Ecto neural progenitor cell (in vitro differentiated cells): ENCODE measurements around the gene LNPK.
"Not testable (repeated sequence)": the region's sequence is repeated elsewhere in the genome, so short reads cannot be mapped to it uniquely, and the experiment has no call there.

Experiments used
- DNase-seq: peaks from one replicate; pipeline ENCODE4 v3.0.0-alpha.2; 2018; ENCODE audit warnings: low spot score

LNPK gene, protein sequence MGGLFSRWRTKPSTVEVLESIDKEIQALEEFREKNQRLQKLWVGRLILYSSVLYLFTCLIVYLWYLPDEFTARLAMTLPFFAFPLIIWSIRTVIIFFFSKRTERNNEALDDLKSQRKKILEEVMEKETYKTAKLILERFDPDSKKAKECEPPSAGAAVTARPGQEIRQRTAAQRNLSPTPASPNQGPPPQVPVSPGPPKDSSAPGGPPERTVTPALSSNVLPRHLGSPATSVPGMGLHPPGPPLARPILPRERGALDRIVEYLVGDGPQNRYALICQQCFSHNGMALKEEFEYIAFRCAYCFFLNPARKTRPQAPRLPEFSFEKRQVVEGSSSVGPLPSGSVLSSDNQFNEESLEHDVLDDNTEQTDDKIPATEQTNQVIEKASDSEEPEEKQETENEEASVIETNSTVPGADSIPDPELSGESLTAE

DNA sequence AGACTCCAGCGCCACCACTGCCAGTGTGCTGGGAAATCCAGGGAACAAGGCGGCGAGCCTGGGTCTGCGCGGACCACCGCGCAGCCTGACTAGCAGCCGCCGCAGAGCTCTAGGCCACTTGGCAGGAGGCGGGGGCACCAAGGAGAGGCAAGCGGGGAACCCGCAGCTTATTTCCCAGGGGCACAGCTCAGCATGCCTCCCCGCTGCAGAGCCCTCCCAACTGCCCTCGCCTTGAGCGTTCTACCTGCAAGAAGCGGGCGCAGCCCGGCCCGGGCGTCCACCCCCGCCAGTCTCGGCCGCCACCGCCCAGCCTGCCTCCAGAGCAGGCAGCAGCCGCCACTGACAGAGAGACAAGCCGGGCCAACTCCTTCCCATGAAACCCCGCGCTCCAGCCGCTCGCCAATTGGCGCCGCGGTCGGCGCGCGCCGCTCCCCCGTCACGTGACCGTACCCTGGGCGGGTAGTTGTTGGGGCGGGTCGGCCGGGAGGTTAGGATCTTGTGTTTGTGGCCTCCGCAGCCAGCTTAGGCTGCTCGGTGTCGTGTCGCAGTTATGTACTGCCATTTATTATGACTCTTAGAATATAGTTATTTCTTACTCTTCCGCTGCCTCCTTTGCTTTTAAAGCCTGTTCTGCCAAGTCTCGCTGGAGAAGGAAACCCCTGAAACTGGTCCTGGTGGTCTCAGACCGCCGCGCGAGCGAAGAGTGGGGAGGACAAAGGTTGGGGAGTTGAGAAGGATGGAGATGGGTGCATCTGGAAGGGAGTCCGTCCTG lies at the start of gene LNPK:
TSS of gene LNPK (minus strand) at position 352 of the 772 bp plus-strand sequence. CDS start 6,683 bp downstream, outside the sequence.
- peak; percentile 97 for DNase-seq

DNA sequence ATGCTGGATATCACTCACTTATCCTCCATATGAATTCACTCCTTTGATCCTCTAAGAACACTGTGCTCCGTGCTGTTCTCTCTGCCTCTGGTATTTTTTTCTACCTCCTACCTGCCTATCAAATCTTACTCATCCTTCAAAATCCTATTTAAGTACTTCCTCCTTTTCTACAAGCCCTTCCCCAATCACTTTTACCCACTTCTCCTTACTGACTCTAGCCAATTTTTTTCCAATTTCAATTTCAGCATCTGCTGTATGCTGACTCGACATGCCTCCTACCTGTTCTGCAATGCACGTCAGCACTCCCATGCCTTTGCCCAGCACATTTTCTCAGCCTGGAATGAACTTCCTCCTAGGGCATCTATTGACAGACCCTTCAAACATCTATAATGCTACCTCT lies 37.3 kb upstream of the LNPK start:
- no peak for DNase-seq

DNA sequence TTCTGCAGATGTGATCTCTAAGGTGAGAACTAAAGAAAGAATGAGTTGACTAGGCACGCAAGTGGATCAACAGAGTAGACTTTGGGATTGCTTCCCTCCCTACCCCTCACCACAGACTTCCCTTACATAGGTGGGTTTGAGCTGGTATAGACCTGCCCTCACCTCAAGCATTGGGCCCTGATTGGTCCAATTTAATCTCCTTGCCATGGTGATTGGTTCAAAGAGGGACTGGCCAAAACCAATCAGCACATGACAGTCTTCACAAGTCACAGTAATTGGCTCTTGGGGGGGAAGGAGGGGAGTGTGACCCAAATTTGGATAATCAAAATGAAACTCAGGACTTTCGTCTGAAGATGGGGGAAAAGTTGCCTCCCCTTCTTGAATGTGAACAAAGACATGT lies 36.6 kb upstream of the LNPK start:
- DNase-seq, result no peak

DNA sequence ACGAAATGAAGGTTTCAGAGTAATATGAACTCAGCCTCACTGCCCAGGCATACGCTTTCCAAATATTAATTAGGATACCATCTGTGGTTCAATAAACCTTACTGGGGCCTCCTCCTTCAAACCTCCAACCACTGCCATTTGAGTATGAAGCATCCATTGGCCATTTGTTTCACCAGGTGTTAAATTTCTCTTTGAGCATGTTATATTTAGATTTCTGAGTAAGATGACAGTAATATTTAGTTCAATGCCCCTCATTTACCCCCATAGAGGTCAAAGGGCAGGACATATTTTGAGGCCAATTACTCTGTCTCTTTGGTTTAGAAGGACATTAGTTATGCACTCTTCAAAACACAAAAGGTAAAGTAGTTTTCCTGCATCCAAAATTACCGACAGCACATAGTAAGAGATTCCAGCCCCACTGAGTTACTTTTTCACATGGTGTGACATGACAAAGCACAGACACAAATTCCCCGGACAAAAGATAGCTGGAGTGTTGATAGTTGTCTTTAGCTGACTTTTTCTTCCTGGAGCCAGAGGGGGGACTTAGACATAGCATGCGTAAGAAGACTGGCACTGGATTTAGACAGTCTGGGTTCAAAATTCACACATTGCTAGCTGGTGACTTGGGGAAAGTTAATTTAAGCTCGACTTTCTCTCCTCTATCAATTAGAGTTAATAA lies 33.1 kb upstream of the LNPK start:
- DNase-seq, result no peak

DNA sequence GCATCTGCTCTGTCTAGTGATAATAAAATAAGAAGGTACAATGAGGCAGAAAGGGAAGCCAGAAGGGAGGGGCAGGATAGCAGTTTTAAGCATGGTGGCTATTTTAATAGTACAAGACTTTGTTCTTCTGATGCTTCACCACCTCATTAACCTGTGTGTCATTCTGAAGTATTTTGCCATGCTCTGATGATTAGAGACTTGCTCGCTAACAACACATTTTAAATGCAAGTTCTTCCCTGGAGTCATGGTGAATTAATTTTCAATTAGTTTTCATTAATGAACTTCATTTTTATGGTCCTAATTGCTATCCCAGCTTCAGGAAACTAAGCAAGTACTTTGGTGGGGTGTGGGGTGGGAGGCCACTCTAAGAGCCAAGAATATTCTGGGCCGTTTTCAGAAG lies 25.7 kb upstream of the LNPK start:
- no peak for DNase-seq

DNA sequence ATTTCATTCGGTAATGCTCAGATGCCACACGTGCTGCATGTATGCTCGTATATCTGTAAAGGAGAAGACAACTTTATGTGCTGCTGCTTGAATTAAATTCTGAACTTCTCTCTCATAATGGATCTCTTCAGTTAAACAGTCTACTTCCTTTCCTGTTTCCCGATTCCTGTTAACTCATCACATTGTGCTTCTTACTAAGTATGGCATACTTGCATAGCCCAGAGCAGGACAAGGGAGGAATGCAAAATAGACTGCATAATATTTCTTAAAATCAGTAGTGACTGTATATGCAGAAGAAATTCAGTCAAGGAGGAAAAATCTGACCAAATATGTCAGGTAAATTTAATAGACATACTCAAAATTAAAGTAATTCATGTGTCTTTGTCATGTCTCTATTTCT lies 23.9 kb upstream of the LNPK start:
- DNase-seq, result no peak

DNA sequence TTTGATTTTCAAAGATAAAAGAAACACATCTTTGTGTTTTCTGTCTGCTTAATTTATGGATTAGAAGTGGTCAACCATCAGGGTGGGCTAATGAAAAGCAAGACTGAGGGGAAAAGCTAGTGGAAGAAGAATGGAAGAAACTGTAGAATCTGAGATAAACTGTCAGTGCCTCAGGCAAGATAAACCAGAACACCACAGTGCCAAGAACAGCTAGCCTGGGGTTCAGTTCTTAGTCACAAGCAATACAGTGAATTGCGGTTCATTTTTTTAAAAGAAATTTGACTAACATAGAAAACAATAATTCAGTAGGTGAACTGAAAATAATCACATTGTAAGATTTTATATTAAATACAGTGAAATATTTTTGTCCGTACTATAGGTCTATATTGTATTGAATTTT lies 22.0 kb upstream of the LNPK start:
- DNase-seq, result no peak

DNA sequence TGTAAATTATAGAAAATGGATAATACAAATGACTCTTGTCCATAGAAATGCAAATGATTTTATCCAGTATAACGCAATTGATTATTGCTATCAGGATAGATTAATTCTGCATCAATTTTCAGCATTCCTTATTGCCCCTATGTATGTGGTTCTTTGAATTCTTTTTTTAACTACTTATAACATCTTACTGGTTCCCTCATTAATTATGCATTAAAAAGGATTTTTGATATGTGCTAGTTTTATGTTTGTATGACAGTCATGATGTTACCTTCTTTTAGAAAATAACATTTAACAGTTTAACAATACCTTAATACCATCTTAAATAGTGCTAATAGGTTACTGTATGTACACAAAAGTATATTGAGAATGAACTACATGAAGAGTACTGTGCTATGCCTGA lies 20.0 kb upstream of the LNPK start:
- no peak for DNase-seq

DNA sequence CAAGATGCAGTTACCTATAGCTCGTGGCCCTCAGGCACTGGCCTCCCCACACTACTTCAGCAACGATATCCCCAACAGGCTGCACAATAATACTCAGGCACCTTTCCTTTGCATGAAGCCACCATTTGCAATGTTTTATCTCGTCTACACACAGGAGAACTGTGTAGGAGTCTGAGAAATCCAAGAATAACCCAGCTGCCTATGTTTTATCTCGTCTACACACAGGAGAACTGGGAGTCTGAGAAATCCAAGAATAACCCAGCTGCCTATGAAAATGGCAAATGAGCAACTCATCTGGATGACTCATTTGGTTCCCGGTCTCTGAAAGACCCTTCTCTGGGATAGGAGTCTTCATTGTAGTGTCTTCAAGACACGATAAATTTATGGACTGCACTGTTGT lies 18.3 kb upstream of the LNPK start:
- no peak for DNase-seq

DNA sequence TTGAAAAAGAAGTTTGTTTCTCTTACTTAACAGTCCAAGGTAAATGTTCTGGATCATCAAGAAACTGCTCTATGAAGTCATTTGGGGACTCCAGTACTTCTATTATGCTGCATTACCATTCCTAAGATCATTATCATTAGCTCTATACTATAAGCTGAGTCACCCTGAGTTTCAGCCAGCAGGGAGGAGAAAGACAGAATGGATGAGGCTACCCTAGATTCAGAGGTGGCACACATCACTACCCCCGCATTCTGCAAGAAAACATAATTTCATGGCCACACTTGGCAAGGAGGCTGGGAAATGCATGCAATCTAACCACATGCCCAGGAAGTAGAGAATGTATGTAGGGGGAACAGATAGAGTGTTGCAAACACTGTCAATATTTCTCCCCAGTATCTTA lies 16.6 kb upstream of the LNPK start:
- no peak for DNase-seq

DNA sequence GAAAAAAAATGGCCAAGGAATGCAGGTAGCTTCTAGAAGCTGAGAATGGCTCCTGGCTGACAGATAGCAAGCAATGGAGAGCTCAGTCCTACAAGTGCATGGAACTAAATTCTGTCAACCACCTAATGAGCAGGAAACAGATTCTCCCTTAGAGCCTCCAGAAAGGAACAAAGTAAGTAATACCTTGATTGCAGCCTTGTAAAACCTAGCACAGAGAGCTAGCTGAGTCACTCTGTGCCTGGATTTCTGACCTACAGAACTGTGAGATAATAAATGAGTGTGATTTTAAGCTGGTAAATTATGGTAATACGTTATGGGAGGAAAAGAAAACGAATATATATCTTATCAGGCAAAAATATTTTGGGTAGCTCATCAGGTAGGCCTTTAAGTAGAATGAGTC lies 7.4 kb upstream of the LNPK start:
- DNase-seq, result no peak

DNA sequence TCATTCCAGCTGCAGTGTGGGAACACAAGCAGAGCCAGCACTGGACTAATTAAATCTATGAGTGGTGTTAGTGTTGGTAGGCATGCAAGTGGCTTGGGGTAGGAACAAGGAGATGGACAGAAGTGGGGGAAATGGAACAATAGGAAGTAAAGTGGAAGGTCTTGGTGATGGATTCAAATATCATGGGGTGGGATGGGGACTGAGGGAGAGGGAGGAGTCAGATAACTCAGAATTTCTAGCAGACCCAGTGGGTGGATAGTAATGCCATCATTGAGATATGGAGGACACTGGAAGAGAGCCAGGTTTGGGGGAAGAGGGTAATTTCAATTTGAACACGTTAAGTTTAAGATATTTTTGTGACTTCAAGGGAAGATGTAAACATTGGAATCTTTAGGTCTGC lies 2.9 kb upstream of the LNPK start:
- no peak for DNase-seq

DNA sequence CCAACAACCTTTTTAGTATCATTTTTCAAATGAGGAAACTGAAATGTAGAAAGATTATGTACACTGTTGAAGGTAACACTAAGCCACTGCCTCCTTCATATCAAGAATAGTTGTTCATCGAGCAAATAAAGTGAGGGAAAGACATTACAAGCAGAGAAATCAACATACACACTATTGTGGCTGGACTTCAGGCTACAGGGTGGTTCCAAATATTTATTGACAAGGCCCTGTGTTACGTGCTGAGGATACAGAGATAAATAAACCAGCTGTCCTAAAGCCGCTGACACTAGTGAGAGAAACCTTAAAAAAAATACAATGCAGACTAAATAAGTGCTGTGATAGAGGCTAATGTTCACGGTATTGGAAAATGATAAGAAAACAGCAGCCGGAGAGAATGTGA lies 1.9 kb upstream of the LNPK start:
- no peak for DNase-seq

DNA sequence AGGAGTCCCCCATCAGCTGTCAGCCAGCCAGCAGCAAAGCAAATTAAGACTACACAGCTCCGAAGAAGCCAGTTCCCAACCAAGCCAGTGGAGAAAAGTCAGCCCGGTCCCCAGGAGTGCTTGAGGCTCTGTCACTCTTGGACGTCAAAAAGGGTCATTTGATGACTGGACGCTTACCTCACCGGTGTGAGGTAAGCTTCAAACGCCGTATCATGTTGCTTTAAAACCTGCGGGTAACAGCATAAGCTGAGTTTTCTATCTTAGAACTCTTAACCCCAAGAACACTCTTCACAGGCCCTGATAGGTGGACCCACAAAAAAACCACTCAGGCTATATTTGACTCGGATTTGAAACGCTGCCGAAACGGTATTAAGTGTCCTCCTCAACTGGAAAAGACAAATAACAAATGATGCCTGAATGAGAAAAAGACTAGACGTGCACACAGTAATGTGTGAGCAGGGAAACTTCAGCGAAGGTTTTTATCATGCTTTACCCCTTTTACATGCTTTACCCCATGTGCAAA lies 682 bp upstream of the LNPK start:
- no peak for DNase-seq

DNA sequence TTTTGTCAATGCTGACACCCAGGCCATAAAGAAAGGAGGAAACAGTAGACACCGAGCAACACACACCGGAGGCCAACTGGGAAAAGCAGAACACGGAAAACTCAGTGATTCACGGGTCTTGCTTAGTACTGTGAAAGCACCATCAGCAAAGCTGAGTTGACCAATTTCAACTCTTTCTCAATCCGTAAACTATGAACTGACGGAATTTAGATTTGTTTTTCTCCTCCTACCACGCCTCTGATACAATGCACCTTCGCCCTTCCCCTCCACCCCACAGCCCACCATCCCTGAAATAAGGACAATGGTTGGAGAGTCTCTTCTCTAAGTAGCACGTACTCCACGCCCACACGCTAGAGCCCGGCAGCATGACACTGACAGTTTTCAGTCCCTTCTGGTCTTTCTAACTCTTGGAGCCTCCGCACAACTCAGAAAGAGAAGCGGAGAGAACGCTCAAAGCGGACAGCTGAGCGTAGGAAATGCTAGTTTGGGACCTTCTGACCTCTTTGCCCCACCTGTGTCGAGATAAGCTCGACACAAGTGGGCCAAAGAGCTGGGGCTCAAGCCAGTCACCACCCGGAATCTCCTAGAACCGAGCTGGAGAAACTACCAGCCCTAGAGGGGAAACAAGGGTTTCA lies 669 bp downstream of the LNPK start:
- DNase-seq, result peak; percentile 62

DNA sequence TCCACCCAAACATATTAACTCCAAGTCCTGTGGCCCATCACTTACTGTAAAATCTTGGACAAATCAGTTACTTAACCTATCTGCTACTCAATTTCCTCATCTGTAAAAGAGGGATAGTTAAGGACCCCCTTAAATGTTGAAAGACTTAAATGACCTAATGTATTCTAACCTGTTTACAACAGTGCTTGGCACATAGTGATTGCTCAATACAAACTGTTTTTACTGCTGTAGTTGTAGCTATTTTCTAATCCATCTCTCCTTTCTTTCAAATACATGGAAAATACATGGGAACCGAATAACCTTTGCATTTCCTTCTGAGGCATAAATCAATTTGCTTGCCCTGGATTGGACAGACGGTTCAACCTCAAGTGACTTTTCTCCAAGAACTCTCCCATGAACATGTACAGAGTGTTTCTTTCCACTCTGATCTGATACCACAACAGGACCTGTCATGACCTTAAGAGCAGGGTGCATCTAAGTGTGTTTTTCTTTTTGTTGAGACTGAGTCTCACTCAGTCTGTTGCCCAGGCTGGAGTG lies 2.7 kb downstream of the LNPK start:
- DNase-seq, result no peak

DNA sequence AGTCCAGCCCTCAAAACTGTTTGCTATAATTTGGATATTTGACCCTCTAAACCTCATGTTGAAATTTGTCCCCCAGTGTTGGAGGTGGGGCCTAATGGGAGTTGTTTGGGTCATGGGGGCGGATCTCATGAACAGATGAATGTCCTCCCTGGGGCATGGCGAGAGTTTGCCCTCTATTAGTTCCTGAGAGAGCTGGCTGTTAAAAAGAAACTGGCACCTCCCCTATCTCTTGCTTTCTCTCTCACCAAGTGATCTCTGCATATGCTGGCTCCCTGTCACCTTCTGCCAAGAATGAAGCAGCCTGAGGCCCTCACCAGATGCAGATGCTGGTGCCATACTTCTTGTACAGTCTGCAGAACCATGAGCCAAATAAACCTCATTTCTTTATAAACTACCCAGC lies 12.0 kb downstream of the LNPK start:
- no peak for DNase-seq

DNA sequence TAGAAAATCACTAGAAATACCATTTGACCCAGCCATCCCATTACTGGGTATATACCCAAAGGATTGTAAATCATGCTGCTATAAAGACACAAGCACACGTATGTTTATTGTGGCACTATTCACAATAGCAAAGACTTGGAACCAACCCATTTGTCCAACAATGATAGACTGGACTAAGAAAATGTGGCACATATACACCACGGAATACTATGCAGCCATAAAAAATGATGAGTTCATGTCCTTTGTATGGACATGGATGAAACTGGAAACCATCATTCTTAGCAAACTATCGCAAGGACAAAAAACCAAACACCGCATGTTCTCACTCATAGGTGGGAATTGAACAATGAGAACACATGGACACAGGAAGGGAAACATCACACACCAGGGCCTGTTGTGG lies 14.9 kb downstream of the LNPK start:
- DNase-seq, result not testable (repeated sequence)

DNA sequence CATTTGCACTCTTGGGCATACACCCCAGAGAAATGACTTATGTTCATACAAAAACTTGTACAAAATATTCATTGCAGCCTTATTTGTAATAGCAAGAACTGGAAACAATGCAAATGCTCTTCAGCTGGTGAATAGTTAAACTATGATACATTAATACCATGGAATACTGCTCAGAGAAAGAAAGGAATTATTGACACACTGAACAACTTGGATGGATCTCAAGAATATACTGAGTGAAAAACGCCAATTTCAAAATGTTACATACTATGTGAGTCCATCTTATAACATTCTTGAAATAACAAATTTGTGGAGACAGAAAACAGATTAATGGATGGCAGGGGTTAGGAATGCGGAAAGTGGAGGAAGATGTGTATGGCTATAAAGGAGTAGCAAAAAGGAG lies 17.2 kb downstream of the LNPK start:
- DNase-seq, result no peak

DNA sequence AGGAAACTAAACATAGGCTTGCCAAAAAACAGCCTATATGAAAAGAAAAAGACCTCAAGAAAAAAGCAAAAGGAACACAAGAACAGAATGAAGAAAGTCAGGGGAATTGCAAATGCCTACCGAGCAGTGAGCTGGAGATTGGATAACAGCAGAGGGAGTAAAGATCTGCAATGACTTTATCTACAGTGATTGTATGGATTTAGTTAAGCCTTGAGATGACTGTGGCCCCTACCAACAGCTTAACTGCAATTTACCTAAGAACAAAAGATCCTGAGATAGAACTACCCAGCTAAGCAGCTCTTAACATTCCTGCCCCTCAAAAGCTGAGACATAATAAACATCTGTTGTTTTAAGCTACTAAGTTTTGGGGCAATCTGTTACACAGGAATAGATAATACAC lies 20.5 kb downstream of the LNPK start:
- DNase-seq, result no peak

DNA sequence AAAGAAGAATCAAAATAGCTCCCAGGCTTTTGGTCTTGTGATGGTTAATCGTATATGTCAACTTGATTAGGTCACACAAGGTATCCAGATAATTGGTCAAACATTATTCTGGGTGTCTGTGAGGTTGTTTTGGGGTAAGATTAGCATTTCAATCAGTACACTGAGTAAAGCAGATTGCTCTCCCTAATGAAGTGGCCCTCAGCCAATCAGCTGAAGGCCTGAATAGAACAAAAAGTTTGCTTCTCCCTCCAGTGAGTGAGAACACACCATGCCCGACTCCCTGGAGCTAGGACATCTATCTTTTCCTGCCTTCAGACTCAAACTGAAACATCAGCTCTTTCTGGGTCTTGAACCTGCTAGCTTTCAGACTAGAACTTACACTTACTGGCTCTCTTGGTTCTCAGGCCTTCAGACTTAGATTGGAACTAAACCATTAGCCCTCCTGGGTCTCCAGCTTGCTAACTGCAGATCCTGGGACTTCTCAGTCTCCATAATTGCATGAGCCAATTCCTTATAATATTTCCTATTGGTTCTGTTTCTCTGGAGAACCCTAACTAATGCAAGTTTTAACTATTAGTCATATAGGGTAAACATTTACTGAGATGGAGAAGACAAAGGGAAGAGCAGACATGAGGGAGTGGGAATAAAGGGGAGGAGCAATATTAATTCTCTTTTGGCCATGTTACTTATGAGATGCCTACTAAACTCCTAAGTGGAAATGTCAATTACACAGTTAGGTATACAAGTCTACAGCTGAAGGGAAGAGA lies 25.5 kb downstream of the LNPK start:
- DNase-seq, result no peak
